ENCODE data around the gene GPR85.
A peak's percentile ranks its signal among the peaks of the same experiment; 100 is the strongest.

GPR85 gene

DNA sequence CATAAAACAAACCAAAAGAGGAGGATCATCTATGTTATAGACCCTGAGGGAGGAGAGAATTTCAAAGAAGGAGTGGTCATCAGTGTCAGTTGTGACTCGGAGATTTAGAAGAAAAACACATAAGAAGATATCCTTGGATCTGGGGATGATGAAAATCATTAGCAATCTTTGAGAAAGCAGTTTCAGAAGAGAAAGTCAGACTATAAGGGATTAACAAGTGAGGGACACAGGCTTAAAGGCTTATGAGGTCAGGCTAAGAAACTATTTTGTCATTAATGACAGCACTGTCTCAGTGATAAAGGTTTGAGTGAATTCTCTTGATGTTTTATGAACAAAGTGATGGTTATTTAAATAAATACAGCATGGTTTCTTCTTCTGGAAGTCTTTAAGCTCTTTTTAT, 6.1 kb upstream of the GPR85 start:
- WGBS (ENCODE audit: extremely low coverage, insufficient coverage, insufficient read length): no CpG with 5 or more reads among the region's 1 CpG
- Histone ChIP-seq H3K27me3 (ENCODE audit: insufficient read depth, low read length) (no peaks in the 10 kb centered on the region), H2AFZ (ENCODE audit: insufficient read depth, low read length, poor library complexity) (no peak overlapping the region), H4K8ac (ENCODE audit: low read depth, low read length) (no peak overlapping the region), H2BK5ac (ENCODE audit: low read depth, low read length, poor library complexity) (no peak overlapping the region), H2BK120ac (ENCODE audit: insufficient read depth, low read length, poor library complexity) (no peak overlapping the region), H3K4me2 (ENCODE audit: low read length) (no peak overlapping the region), H4K12ac (ENCODE audit: low read depth, low read length) (no peak overlapping the region), H4K91ac (ENCODE audit: low read depth, low read length) (no peak overlapping the region), H3K9me3 (ENCODE audit: insufficient read depth, low read depth, low read length) (no peaks in the 10 kb centered on the region), H3K79me1 (ENCODE audit: low read length) (no peaks in the 10 kb centered on the region), H3K23ac (ENCODE audit: low read length) (no peak overlapping the region), H3K4ac (ENCODE audit: low read depth, low read length) (no peak overlapping the region), H3K18ac (ENCODE audit: low read length) (no peak overlapping the region), H3K79me2 (ENCODE audit: control insufficient read depth, insufficient read depth, low read length, poor library complexity) (no peaks in the 10 kb centered on the region), H3K4me1 (ENCODE audit: control insufficient read depth in 1 of 2, insufficient read depth in 2 of 2, low read length in 2 of 2) (no peaks in the 10 kb centered on the region), H2BK12ac (ENCODE audit: low read length) (no peak overlapping the region), H3K9ac (ENCODE audit: low read length) (no peak overlapping the region), H2AK5ac (ENCODE audit: low read length) (no peak overlapping the region), H3K27ac (ENCODE audit: low read depth, low read length) (no peak overlapping the region), H3K36me3 (ENCODE audit: control insufficient read depth in 1 of 2, insufficient read depth in 2 of 2, low read length in 2 of 2) (no peaks in the 10 kb centered on the region), H3K14ac (ENCODE audit: low read length) (no peak overlapping the region), H3K4me3 (ENCODE audit: low read depth, low read length) (no peak overlapping the region)
- no peak for DNase-seq

DNA sequence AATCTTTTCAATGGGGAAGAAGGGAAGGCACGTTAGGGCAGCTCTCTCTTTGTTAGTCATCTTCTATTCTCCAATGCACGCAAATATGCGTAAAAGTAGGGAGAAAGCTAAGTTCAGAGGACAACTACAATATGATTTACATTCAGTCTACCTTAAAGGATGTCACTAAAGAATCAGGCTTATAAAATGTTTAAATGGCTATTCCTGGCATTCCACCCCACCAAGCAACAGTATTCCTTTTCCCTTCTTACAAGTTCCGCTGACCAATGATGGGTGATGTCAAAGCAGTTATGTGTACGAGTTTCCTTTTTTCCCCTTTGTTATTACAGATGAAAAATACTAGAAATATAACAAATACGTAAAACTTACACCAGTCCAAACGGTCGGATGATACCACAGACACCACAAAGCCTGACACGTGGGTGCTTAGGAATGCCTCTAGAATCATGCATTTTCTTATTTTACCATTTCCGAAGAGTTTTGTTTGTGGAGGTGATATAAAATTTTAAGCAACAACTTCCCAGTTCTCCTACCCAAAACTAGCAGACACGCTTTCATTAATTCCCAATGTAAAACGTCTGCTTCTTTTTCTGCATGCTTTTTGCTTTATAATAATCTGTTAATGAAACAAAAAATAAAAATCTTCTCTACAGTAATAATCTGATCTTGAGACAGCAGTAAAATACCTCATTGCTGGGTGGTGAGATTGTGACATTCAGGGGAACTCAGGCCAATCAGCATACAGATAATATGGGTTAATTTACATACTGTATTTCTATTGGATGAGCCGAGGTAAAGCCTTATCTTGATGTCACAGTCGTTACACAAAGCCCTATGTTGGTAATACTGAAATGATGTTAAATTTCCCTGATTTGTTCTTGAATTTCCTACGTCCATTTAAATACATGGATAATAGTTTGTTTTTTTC, 708 bp upstream of the GPR85 start:
- H3K14ac ChIP-seq (ENCODE audit: low read length): no peak overlapping the region
- H3K9me3 ChIP-seq (ENCODE audit: insufficient read depth, low read depth, low read length): no peaks in the 10 kb centered on the region
- H3K27me3 ChIP-seq (ENCODE audit: insufficient read depth, low read length): no peaks in the 10 kb centered on the region
- H3K36me3 ChIP-seq (ENCODE audit: control insufficient read depth in 1 of 2, insufficient read depth in 2 of 2, low read length in 2 of 2): no peaks in the 10 kb centered on the region
- no peak overlapping the region for H2BK120ac ChIP-seq (ENCODE audit: insufficient read depth, low read length, poor library complexity)
- no peak overlapping the region for H3K18ac ChIP-seq (ENCODE audit: low read length)
- H2AK5ac ChIP-seq (ENCODE audit: low read length): no peak overlapping the region
- no peak overlapping the region for H2BK5ac ChIP-seq (ENCODE audit: low read depth, low read length, poor library complexity)
- no peak overlapping the region for H2BK12ac ChIP-seq (ENCODE audit: low read length)
- H3K79me1 ChIP-seq (ENCODE audit: low read length): peaks cover 4% of the 10 kb centered on the region
- H3K4ac ChIP-seq (ENCODE audit: low read depth, low read length): no peak overlapping the region
- no CpG with 5 or more reads among the region's 15 CpGs for WGBS (ENCODE audit: extremely low coverage, insufficient coverage, insufficient read length)
- no peak overlapping the region for H3K9ac ChIP-seq (ENCODE audit: low read length)
- H3K27ac ChIP-seq (ENCODE audit: low read depth, low read length): no peak overlapping the region
- H3K23ac ChIP-seq (ENCODE audit: low read length): no peak overlapping the region
- peaks cover 3% of the 10 kb centered on the region for H3K79me2 ChIP-seq (ENCODE audit: control insufficient read depth, insufficient read depth, low read length, poor library complexity)
- no peak overlapping the region for H2AFZ ChIP-seq (ENCODE audit: insufficient read depth, low read length, poor library complexity)
- peak; percentile 59 to 88 for DNase-seq
- H4K12ac ChIP-seq (ENCODE audit: low read depth, low read length): no peak overlapping the region
- no peaks in the 10 kb centered on the region for H3K4me1 ChIP-seq (ENCODE audit: control insufficient read depth in 1 of 2, insufficient read depth in 2 of 2, low read length in 2 of 2)
- H4K91ac ChIP-seq (ENCODE audit: low read depth, low read length): no peak overlapping the region
- peak overlapping the region; percentile 28 for H4K8ac ChIP-seq (ENCODE audit: low read depth, low read length)
- peak overlapping the region; percentile 41 for H3K4me2 ChIP-seq (ENCODE audit: low read length)
- no peak overlapping the region for H3K4me3 ChIP-seq (ENCODE audit: low read depth, low read length)

DNA sequence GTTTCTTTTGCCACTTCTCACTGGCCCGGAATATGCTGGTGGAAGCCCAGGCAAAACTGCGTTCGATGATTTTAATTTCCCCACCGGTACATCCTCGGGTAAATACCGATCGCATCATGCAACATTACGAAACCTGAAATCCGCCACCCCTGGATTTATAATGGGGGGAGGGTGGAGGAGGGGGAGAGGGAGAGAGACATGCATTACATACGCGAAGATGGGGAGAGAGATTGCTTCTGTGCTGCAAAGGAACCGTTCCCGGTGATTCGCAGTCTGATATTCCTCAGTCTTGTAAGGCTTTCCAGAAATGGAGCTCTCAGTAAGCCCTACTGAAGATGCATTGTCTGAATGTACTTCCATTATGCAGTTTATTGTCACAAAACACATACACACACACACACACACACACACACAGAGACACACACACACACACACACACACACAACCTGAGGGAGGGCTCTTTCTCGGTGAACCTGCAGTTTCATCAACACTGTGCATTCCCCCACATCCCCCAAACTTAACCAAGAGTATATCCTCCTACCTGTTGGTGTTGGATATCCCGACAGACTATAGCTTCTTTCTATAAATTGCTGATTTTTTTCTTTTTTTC, 741 bp downstream of the GPR85 start:
- Histone ChIP-seq H3K9me3 (ENCODE audit: insufficient read depth, low read depth, low read length) (no peaks in the 10 kb centered on the region), H2AK5ac (ENCODE audit: low read length) (no peak overlapping the region), H3K79me2 (ENCODE audit: control insufficient read depth, insufficient read depth, low read length, poor library complexity) (peaks cover 3% of the 10 kb centered on the region), H3K4ac (ENCODE audit: low read depth, low read length) (no peak overlapping the region), H3K4me3 (ENCODE audit: low read depth, low read length) (no peak overlapping the region), H3K18ac (ENCODE audit: low read length) (no peak overlapping the region), H4K8ac (ENCODE audit: low read depth, low read length) (no peak overlapping the region), H2BK5ac (ENCODE audit: low read depth, low read length, poor library complexity) (no peak overlapping the region), H2AFZ (ENCODE audit: insufficient read depth, low read length, poor library complexity) (peak overlapping the region; percentile 59), H3K4me1 (ENCODE audit: control insufficient read depth in 1 of 2, insufficient read depth in 2 of 2, low read length in 2 of 2) (no peaks in the 10 kb centered on the region), H3K9ac (ENCODE audit: low read length) (no peak overlapping the region), H3K14ac (ENCODE audit: low read length) (no peak overlapping the region), H3K27ac (ENCODE audit: low read depth, low read length) (no peak overlapping the region), H3K23ac (ENCODE audit: low read length) (no peak overlapping the region), H4K91ac (ENCODE audit: low read depth, low read length) (no peak overlapping the region), H2BK120ac (ENCODE audit: insufficient read depth, low read length, poor library complexity) (no peak overlapping the region), H4K12ac (ENCODE audit: low read depth, low read length) (no peak overlapping the region), H2BK12ac (ENCODE audit: low read length) (no peak overlapping the region), H3K36me3 (ENCODE audit: control insufficient read depth in 1 of 2, insufficient read depth in 2 of 2, low read length in 2 of 2) (no peaks in the 10 kb centered on the region), H3K4me2 (ENCODE audit: low read length) (peak overlapping the region; percentile 37), H3K79me1 (ENCODE audit: low read length) (peaks cover 4% of the 10 kb centered on the region), H3K27me3 (ENCODE audit: insufficient read depth, low read length) (no peaks in the 10 kb centered on the region)
- no peak for DNase-seq
- no CpG with 5 or more reads among the region's 16 CpGs for WGBS (ENCODE audit: extremely low coverage, insufficient coverage, insufficient read length)

DNA sequence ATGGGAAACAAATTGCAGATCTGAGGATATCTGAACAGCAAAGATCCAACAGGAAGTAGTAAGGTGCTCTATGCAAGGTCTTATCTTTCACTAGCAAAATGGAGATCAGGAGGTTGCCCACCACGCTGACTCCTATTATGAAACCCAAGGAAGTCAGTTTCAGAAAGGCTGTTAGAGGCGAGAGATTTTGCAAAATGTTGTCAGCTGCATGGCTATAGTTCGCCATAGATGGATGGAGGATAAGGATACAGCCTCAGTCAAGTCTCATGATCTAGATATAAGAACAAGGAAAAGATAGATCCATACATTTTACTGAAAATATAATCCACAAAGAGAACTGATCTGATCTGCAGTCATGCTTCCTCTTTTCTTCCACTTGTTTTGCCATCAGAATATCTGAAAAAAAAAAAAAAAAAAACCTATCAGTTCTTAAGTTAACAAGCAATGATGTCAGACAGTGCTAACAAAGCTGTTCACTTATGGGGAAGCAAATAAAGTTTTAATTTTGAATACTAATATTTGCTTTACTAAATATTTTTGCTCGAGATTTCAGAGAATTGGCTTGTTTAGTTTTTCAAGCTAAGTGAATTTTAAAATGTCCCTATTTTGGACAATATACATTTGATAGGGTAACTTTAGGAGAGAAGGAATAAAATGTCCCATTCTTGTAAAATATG, 2.0 kb downstream of the GPR85 start:
- Histone ChIP-seq H3K4me3 (ENCODE audit: low read depth, low read length) (no peak overlapping the region), H3K27ac (ENCODE audit: low read depth, low read length) (no peak overlapping the region), H2BK12ac (ENCODE audit: low read length) (no peak overlapping the region), H4K8ac (ENCODE audit: low read depth, low read length) (no peak overlapping the region), H3K14ac (ENCODE audit: low read length) (no peak overlapping the region), H3K4ac (ENCODE audit: low read depth, low read length) (no peak overlapping the region), H3K79me1 (ENCODE audit: low read length) (peaks cover 4% of the 10 kb centered on the region), H3K4me1 (ENCODE audit: control insufficient read depth in 1 of 2, insufficient read depth in 2 of 2, low read length in 2 of 2) (no peaks in the 10 kb centered on the region), H4K12ac (ENCODE audit: low read depth, low read length) (no peak overlapping the region), H3K36me3 (ENCODE audit: control insufficient read depth in 1 of 2, insufficient read depth in 2 of 2, low read length in 2 of 2) (no peaks in the 10 kb centered on the region), H2BK5ac (ENCODE audit: low read depth, low read length, poor library complexity) (no peak overlapping the region), H4K91ac (ENCODE audit: low read depth, low read length) (no peak overlapping the region), H3K27me3 (ENCODE audit: insufficient read depth, low read length) (no peaks in the 10 kb centered on the region), H3K4me2 (ENCODE audit: low read length) (no peak overlapping the region), H2AK5ac (ENCODE audit: low read length) (no peak overlapping the region), H2AFZ (ENCODE audit: insufficient read depth, low read length, poor library complexity) (no peak overlapping the region), H3K79me2 (ENCODE audit: control insufficient read depth, insufficient read depth, low read length, poor library complexity) (peaks cover 3% of the 10 kb centered on the region), H2BK120ac (ENCODE audit: insufficient read depth, low read length, poor library complexity) (no peak overlapping the region), H3K18ac (ENCODE audit: low read length) (no peak overlapping the region), H3K23ac (ENCODE audit: low read length) (no peak overlapping the region), H3K9me3 (ENCODE audit: insufficient read depth, low read depth, low read length) (no peaks in the 10 kb centered on the region), H3K9ac (ENCODE audit: low read length) (no peak overlapping the region)
- WGBS (ENCODE audit: extremely low coverage, insufficient coverage, insufficient read length): no CpG with 5 or more reads among the region's 4 CpGs
- no peak for DNase-seq

Data from trophoblast cell (in vitro differentiated cells and primary cell).